Kidney tubule cell (primary cell): ENCODE measurements around the gene LOXL3.
"Not testable (repeated sequence)": the region's sequence is repeated elsewhere in the genome, so short reads cannot be mapped to it uniquely, and the experiment has no call there.

Source experiments
- DNase-seq: peaks from one replicate; pipeline ENCODE4 v3.0.0-alpha.2; 2018; ENCODE audit warnings: low spot score

The LOXL3 gene

DNA sequence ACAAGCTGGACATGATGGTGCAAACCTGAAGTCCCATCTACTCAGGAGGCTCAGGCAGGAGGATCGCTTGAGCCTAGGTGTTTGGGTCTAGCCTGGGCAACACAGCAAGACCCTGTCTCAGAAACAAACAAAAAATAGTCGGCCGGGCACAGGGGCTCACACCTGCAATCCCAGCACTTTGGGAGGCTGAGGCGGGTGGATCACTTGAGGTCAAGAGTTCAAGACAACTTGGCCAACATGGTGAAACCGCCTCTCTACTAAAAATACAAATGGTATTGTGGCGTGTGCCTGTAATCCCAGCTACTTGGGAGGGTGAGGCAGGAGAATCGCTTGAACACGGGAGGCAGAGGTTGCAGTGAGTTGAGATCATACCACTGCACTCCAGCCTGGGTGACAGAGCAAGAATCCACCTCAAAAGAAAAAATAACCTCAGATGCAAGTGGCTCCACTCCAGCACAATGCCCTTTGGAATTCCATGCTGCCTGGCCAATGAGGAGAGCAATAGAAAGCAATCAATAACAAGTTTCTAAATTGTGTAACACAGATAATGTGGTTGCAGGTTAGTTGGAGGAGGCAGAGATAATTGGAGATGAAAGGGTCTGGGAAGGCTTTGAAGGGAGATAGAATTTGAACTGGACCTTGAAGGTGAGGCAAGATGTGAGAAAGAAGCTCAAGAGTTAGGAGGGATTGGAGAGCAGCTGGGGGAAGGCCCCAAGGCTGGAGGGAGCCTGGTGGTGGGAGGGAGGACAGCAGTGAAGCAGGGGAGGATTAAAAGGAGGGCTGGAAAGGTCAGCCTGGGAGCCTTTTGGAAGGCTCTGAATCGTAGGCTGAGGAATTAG, 64.9 kb downstream of the LOXL3 start:
- no peak for DNase-seq

DNA sequence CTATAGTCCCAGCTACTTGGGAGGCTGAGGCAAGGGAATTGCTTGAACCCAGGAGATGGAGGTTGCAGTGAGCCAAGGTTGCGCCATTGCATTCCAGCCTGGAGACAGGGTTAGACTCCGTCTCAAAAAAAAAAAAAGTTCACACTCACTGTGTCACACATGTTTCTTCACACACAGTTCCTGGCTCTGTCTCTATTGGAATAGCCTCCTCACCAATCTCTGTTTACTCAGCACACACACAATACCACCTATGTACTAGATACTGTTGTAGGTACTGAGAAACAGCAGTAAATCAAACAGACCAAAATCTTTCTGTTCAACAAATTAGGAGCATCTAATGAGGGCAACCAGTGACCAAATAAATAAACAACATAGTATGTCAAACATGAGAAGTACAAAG, 67.6 kb downstream of the LOXL3 start:
- no peak for DNase-seq

- DNase-seq, result not testable (repeated sequence)
Observed at GRCh38 chr2:74483675-74484164, 70.0 kb downstream of the LOXL3 start.

GRCh38 chr2:74482801-74483674, 70.7 kb downstream of the LOXL3 start, which contains the start of the genes CCDC142 and TTC31:
CCDC142 (minus strand) TSS chr2:74482998; CDS start chr2:74482837, 161 bp downstream.
TTC31 (plus strand) TSS chr2:74483081; CDS start chr2:74483096, 15 bp downstream.
- DNase-seq, result peak; percentile 95
